Measurements from ENCODE around the gene FOXO1. TPM values are rescaled to one million over a fixed set of nuclear protein-coding genes. Genes with fewer than 3 reads are reported as not detected.
A peak's percentile ranks its signal among the peaks of the same experiment; 100 is the strongest.

The FOXO1 gene
- total and polyA plus RNA-seq, 2 of the 13 experiments (the other 11 are each of a cell fraction or from before 2014, with no cell fraction given): 8.1 to 13.1 TPM

GRCh38 chr13:40569024-40569350, 97.5 kb downstream of the FOXO1 start:
- H3K9me3 ChIP-seq (ENCODE audit: low read length): no peaks in the 10 kb centered on the region
- H2AFZ ChIP-seq (ENCODE audit: low read length): no peak overlapping the region
- FAIRE-seq: no peak
- ChIA-PET CTCF (ENCODE audit: low intra/inter-chr PET ratio, low total read pairs) (no interaction called here), POLR2A (interaction anchor here (1.0 to 1.4 kb wide), 3 partner anchors 29 to 99 kb away, joined by 3 to 4 read pairs (median 3); no protein-coding TSS in a partner anchor)
- peak; percentile 48 for DNase-seq (ENCODE audit: low spot score)
- peaks cover 98% of the 10 kb centered on the region for H3K4me1 ChIP-seq (ENCODE audit: insufficient read depth, low read length)
- peak overlapping the region; percentile 12 to 45 (median 15); a peak in 4 of 6 replicates for H3K4me3 ChIP-seq (replicated peaks in 1 of 3; ENCODE audit: insufficient read depth in 1 of 3, low read depth in 2 of 3, low read length in 3 of 3)
- intact Hi-C loops (cut with micrococcal nuclease; ENCODE audit: unreplicated experiment) (no loop called here), in situ Hi-C loops (cut with HindIII; ENCODE audit: extremely low pct_ligation_motif_present, low pct_unique_long_range_greater_than_20kb) (no loop called here)
- peak overlapping the region; percentile 54 for H3K9ac ChIP-seq (ENCODE audit: insufficient read depth, low read depth, low read length)
- WGBS (ENCODE audit: low lambda C conversion rate): 11% methylated on average over 3 of the region's 3 CpGs
- H3K27me3 ChIP-seq (ENCODE audit: control insufficient read depth in 1 of 2, insufficient read depth in 2 of 2, low read length in 2 of 2): no peaks in the 10 kb centered on the region
- no TSS peak for BruUV-seq (replicated peaks)
- H3K4me2 ChIP-seq (ENCODE audit: low read depth, low read length): peak overlapping the region; percentile 68
- H4K20me1 ChIP-seq (ENCODE audit: insufficient read depth, low read length): no peaks in the 10 kb centered on the region; the same call in 1 of the 2 replicates
- peak overlapping the region; percentile 76 for H3K27ac ChIP-seq (ENCODE audit: extremely low read length, insufficient read depth, low read length)
- H3K36me3 ChIP-seq (replicated peaks in 1 of 2; ENCODE audit: control insufficient read depth in 1 of 2, insufficient read depth in 2 of 2, low read length in 2 of 2): no peaks in the 10 kb centered on the region; a peak in 1 of 5 replicates
- peak; percentile 17 for ATAC-seq
- peaks cover 87% of the 10 kb centered on the region for H3K79me2 ChIP-seq (ENCODE audit: insufficient read depth, low read length)
- TF ChIP-seq SNAPC2 (CRISPR knock-in tag; IDR thresholded peaks at IDR 0.05) (no peak), NFIC (IDR thresholded peaks at IDR 0.05; ENCODE audit: low read length) (no peak), TFAP4 (IDR thresholded peaks at IDR 0.05; ENCODE audit: borderline replicate concordance, low read depth) (0 out of 2 replicates have a peak, but pooled peaks have one; percentile 3), AKAP8 (CRISPR knock-in tag; IDR thresholded peaks at IDR 0.05) (no peak), ZNF644 (CRISPR knock-in tag; IDR thresholded peaks at IDR 0.05; ENCODE audit: low read depth) (no peak), SMAD1 (CRISPR knock-in tag; IDR thresholded peaks at IDR 0.05; ENCODE audit: borderline replicate concordance, low read depth) (no peak), PAXIP1 (CRISPR knock-in tag; conservative IDR thresholded peaks at IDR 0.05) (0 out of 2 replicates have a peak, but pooled peaks have one; percentile 7), ZMYM4 (CRISPR knock-in tag; IDR thresholded peaks at IDR 0.05) (0 out of 2 replicates have a peak, but pooled peaks have one; percentile 6), LCORL (IDR thresholded peaks at IDR 0.05) (no peak), LCORL (CRISPR knock-in tag; IDR thresholded peaks at IDR 0.05) (0 out of 2 replicates have a peak, but pooled peaks have one; percentile 23), ZNF367 (CRISPR knock-in tag; IDR thresholded peaks at IDR 0.05; ENCODE audit: borderline replicate concordance) (no peak), JUND (CRISPR knock-in tag; IDR thresholded peaks at IDR 0.05) (0 out of 2 replicates have a peak, but pooled peaks have one; percentile 41), MED1 (CRISPR knock-in tag; IDR thresholded peaks at IDR 0.05) (0 out of 2 replicates have a peak, but pooled peaks have one; percentile 1), THYN1 (CRISPR knock-in tag; IDR thresholded peaks at IDR 0.05; ENCODE audit: borderline replicate concordance, low read depth) (peak; percentile 16; the same call in 1 of the 2 replicates), FOXA3 (CRISPR knock-in tag; IDR thresholded peaks at IDR 0.05) (no peak), PHF21A (CRISPR knock-in tag; IDR thresholded peaks at IDR 0.05) (peak; percentile 34; the same call in 1 of the 2 replicates), HOXA3 (CRISPR knock-in tag; IDR thresholded peaks at IDR 0.05) (no peak), ZFP37 (CRISPR knock-in tag; IDR thresholded peaks at IDR 0.05; ENCODE audit: borderline replicate concordance) (no peak), ZNF574 (CRISPR knock-in tag; IDR thresholded peaks at IDR 0.05) (no peak), HNF4A (CRISPR knock-in tag; IDR thresholded peaks at IDR 0.05) (0 out of 2 replicates have a peak, but pooled peaks have one; percentile 1)
